Measurements from ENCODE around the gene EMX1.

The EMX1 gene

DNA sequence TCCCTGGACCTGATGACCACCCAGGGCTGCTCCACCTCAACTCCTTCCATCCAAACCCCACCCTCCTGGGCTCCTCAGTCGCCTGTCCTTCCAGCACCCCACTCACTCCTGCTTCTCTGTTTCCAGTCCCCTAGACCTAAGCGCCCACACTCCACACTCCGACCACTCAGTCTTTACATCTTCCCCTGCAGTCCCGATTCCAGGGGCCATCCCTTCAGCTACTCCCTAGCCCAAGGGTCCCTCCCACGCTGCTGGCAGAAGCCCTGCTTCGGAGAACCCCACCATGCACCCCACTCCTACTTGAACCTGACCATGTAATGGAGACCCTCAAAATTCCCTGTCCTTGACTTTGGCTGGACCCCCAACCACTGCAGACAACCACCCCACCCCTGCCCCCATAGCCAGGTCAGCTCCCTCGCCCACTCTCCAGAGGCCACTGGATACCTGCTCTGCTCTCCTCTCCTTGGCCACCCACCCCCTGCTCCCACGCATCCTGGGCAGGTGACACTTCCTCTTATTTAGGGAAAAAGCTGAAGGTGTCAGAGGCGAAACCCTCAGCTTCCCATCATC lies 28.2 kb downstream of the EMX1 start:
- no peak for DNase-seq

- DNase-seq = no peak
Measured at GRCh38 chr2:72946466-72946865, 29.1 kb downstream of the EMX1 start.

DNA sequence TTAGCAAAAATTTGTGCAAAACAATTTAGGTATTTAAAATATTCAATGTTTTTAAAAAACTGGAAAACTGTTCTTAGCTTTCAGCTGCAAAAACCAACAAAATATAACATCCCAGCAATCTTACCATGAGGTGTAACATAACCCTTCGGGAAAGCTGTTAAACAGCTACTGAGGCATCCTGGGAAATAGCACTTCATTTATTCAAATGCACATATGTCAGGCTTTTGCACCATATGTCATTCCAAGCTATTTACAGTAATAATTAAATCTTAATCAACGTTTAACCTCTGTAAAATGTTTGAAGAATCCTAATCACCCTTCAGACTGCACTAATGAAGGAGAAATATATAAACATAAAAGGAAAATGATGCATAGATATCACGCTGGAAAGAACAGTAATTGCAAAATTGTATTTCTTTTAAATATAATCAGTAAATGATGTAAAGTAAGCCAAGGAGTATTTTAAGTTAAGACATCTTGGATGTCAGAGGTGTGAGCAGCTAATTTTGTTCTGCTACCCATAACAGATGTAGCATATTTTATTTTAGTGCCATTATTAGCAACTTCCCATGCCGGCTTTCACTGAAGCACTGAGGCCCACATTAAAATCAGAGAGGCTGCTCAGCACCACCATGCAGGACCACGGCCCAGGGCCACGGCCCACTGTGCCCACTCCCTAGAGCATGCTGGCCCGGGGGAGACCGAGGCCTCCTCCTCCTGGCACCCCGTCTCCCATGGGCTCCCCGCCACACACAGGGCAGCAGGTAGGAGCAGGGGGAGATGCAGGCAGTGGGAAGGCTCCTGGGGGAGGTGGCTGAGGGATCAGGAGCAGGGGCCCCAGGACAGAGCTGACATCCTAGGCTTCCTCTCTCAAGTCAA lies 30.9 kb downstream of the EMX1 start:
- no peak for DNase-seq

GRCh38 chr2:72949045-72949444 lies 31.7 kb downstream of the EMX1 start:
- DNase-seq = no peak

DNA sequence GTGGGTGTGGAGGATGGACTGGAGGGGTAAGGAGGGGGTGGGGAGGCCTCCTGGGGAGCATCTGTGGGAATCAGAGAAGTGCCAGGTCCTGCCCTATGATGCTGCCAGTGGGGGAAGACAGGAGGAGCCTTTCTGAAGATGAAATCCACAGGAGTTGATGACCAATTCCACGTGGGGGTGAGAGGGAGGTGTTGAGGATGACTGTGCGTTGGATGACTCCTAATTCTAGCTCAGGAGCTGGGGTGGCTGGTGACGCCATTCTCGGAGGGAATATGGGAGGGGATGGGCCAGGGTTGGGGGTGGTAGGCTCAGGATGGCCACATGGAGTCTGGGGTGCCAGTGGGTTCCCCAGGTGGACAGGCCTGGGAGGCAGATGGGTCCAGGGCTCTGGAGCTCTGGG lies 32.3 kb downstream of the EMX1 start:
- no peak for DNase-seq

- DNase-seq = no peak
Measured at GRCh38 chr2:72950558-72951255, 33.4 kb downstream of the EMX1 start.

DNA sequence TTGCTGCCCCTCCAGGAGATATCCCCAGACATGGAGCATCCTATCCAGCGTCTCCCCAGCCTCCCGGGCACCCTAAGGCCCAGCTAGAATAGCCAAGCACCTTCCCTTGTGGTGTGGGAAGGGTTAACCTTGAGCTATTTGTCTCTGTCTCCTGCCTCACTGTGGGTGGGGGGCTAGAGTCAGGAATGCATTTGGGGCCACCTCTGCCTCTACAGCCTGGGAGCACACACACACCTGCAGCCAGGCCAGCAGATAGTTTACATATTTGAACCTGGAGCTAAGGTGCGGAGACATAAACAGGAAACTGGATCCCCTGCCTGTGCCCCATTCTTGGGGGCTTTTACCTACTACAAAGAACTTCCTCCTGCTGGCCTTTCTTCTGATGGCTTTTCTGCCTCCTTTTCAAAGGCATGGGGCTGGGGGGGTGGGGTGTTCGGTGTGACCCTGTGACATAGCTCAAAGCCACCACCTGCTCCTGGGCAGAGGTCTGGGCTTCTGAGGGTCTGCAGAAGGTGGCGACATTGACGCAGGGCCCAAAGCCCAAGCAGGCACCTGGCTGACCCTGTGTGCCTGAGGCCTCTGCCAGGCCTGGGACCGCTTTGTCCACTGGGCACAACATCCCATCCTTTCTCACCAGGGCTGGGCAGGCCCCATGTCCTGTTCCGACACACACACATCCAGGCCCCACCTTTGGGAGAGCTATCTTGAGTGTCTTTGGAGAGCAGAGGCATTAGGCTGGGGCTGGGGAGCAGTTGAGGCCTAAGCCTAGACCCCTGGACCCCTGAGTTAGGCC lies 34.2 kb downstream of the EMX1 start:
- DNase-seq = no peak

- DNase-seq = no peak
Measured at GRCh38 chr2:72952110-72952823, 34.9 kb downstream of the EMX1 start.

DNA sequence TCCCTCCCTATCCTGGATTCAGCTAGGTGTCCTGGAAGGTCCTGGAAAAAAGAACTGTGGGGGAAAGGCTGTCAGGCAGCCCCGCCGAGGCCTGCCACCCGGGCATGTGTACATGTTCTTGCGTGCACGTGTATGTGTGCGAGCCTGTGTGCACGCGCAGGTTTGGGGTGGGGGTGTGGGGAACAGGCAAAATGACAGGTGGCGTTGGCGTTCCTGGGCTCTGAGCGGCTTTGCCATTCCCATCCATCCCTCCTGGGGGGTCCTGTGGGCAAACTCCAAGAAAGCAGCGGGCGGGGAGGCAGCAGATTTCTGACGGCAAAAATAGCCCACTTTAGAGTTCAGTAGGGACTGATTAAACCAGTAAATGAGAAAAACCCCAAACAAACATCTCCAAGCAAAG lies 35.6 kb downstream of the EMX1 start:
- no peak for DNase-seq

- no peak for DNase-seq
Measured at GRCh38 chr2:72953528-72953927, 36.2 kb downstream of the EMX1 start.

DNA sequence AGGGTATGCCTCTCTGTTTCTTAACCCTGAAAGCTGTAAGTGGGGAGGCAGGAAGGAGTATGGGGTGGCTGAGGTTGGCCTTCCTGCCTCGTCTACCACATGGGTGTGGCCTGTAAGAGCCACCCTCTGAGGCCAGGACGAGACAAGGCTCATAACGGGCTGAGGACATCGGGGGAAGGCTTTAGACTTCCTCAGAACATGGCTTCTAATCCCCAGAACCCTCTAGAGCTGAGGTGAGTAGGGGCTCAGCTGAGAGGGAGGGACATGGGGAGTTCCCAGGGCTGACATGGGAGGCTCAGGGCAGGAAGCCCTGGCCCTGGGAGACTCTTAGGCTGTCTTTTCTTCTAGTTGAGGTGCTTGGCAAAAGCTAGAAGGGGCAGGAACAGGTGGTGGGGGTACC lies 36.7 kb downstream of the EMX1 start:
- no peak for DNase-seq

DNA sequence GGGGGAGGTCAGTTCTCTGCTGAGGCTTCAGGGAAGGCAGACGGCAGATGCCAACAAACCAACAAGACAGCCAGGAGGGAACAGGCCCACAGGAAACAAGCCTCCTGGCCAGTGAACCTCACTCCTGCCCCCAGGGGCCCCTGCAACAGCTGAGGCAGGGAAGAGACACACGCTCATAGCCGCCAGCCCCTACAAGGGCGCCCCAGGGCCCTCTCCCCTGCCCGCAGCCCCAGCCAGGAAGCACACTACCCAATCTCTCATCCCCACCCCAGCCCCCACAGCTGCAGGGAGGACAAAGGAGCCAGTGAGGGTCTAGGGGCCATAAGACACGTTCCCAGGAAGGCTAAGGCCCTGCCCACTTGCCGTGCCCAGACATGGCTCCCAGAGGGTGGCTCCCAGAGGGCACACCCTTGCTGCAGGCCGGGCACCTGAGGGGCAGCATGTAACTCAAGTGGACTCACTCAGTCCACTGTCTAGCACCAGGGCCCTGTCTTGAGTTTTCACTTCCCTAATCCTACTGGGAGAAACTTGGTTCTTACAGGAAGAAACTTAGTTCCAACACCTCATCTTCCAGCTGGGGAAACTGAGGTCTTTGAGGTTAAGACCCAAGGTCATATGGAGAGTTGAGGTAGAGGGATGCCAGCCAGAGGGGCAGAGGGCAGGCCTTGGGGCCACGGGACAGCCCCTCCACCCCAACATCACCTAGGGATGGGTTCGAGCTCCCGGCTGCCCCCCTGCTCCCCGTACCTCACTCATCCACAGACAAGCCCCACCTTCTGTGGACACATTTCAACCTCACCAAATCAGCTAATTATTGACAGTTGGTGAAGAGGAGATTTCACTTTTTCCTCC lies 37.3 kb downstream of the EMX1 start:
- DNase-seq = no peak

GRCh38 chr2:72955228-72956049 lies 38.1 kb downstream of the EMX1 start:
- DNase-seq = no peak

DNA sequence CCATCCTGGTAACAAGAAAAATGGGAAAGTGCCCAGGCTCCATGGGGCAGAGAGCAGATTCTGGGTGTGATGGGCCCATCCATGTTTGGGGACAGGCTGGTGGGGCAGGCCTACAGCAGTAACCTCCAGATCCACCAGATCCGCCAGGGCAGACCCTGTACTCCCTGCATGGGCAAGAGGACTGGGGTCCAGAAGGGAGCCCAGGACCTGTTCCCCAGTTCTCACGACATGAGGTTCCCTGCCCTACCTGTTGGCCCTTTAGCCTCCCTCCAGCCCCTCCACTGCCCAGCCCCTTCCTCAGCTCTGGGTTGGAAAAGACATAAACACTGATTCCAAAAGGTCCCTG lies 38.7 kb downstream of the EMX1 start:
- no peak for DNase-seq

- no peak for DNase-seq
Measured at GRCh38 chr2:72956936-72957335, 39.6 kb downstream of the EMX1 start.

GRCh38 chr2:72958542-72959385 lies 41.4 kb downstream of the EMX1 start:
- DNase-seq = no peak

- no peak for DNase-seq
Measured at GRCh38 chr2:72959554-72959953, 42.2 kb downstream of the EMX1 start.

- no peak for DNase-seq
Measured at GRCh38 chr2:72959995-72960981, 43.0 kb downstream of the EMX1 start.
